KMS-11 (cell line): ENCODE data around the gene FUT6.
"Not testable (repeated sequence)": the region's sequence is repeated elsewhere in the genome, so short reads cannot be mapped to it uniquely, and the experiment has no call there.

Experiments used
- H2AFZ ChIP-seq: fragments of 200-600 bp; sonication (generic); 2 replicates; pipeline ENCODE4 v1.6.1; 2016; ENCODE audit warnings: antibody characterized with exemption, mixed run types, low read depth
- H3K27ac ChIP-seq: fragments of 200-600 bp; sonication (generic); 2 replicates; pipeline ENCODE4 v1.6.1; 2016; ENCODE audit warnings: mild to moderate bottlenecking, mixed run types
- H3K27me3 ChIP-seq: fragments of 200-600 bp; sonication (generic); 2 replicates; pipeline ENCODE4 v1.6.1; 2017; ENCODE audit warnings: mild to moderate bottlenecking, low read depth, mixed run types, moderate library complexity; ENCODE audit not compliant: insufficient read depth
- H3K36me3 ChIP-seq: fragments of 200-600 bp; sonication (generic); 2 replicates; pipeline ENCODE4 v1.6.1; 2017; ENCODE audit warnings: mild to moderate bottlenecking, mixed run types; ENCODE audit not compliant: insufficient read depth
- H3K4me1 ChIP-seq: fragments of 200-600 bp; sonication (generic); 2 replicates; pipeline ENCODE4 v1.6.1; 2016; ENCODE audit warnings: mild to moderate bottlenecking, low read depth, mixed run types; ENCODE audit not compliant: poor library complexity, severe bottlenecking
- H3K4me2 ChIP-seq: fragments of 200-600 bp; sonication (generic); 2 replicates; pipeline ENCODE4 v1.7.0; 2016; ENCODE audit warnings: mild to moderate bottlenecking, mixed run types
- H3K4me3 ChIP-seq: fragments of 200-600 bp; sonication (generic); IDR thresholded peaks from 2 replicates; pipeline ENCODE4 v1.6.1; 2017; ENCODE audit warnings: low read depth, low read length, mixed read lengths; ENCODE audit not compliant: insufficient read depth
- H3K79me2 ChIP-seq: fragments of 200-600 bp; sonication (generic); 2 replicates; pipeline ENCODE4 v1.6.1; 2016; ENCODE audit warnings: low read depth, mixed run types; ENCODE audit not compliant: insufficient read depth
- H3K9ac ChIP-seq: fragments of 200-600 bp; sonication (generic); 2 replicates; pipeline ENCODE4 v1.6.1; 2016; ENCODE audit warnings: mild to moderate bottlenecking, mixed run types
- H4K20me1 ChIP-seq: fragments of 200-600 bp; sonication (generic); 2 replicates; pipeline ENCODE4 v1.6.1; 2016; ENCODE audit warnings: mild to moderate bottlenecking, mixed run types; ENCODE audit not compliant: insufficient read depth
- CTCF ChIP-seq: fragments of 200-600 bp; sonication (generic); conservative IDR thresholded peaks from 2 replicates; pipeline ENCODE4 v1.6.1; 2017; ENCODE audit warnings: low read depth, mild to moderate bottlenecking, antibody characterized with exemption, low read length, moderate library complexity, mixed read lengths

FUT6 gene

GRCh38 chr19:5877427-5877826 lies 37.9 kb upstream of the FUT6 start:
- Histone ChIP-seq H3K27ac (no peak overlapping the region), H2AFZ (no peak overlapping the region), H3K79me2 (no peaks in the 10 kb centered on the region), H3K4me2 (no peak overlapping the region), H3K36me3 (no peaks in the 10 kb centered on the region), H3K4me1 (no peaks in the 10 kb centered on the region), H3K27me3 (peaks cover 35% of the 10 kb centered on the region), H3K4me3 (no peak overlapping the region), H4K20me1 (no peaks in the 10 kb centered on the region), H3K9ac (no peak overlapping the region)
- no peak for TF ChIP-seq CTCF

GRCh38 chr19:5874496-5874895 lies 35.0 kb upstream of the FUT6 start:
- H3K79me2 ChIP-seq, H2AFZ ChIP-seq, H3K4me1 ChIP-seq: not testable (repeated sequence)

GRCh38 chr19:5873617-5874199 lies 34.2 kb upstream of the FUT6 start:
- no peaks in the 10 kb centered on the region for H3K79me2 ChIP-seq

More at GRCh38 chr19:5874496-5874895, 35.0 kb upstream of the FUT6 start:
- H3K4me2 ChIP-seq, H4K20me1 ChIP-seq, H3K36me3 ChIP-seq, H3K4me3 ChIP-seq, H3K9ac ChIP-seq, H3K27ac ChIP-seq: not testable (repeated sequence)
- peaks cover 20% of the 10 kb centered on the region; the same call in 1 of the 2 replicates for H3K27me3 ChIP-seq

GRCh38 chr19:5870986-5871394 lies 31.5 kb upstream of the FUT6 start:
- H3K79me2 ChIP-seq: no peaks in the 10 kb centered on the region
- H2AFZ ChIP-seq: no peak overlapping the region
- no peaks in the 10 kb centered on the region for H4K20me1 ChIP-seq
- peaks cover 15% of the 10 kb centered on the region; the same call in 1 of the 2 replicates for H3K27me3 ChIP-seq
- no peaks in the 10 kb centered on the region for H3K4me1 ChIP-seq
- TF ChIP-seq CTCF: no peak
- no peak overlapping the region for H3K4me3 ChIP-seq
- H3K27ac ChIP-seq: no peak overlapping the region
- H3K9ac ChIP-seq: no peak overlapping the region
- H3K4me2 ChIP-seq: no peak overlapping the region
- no peaks in the 10 kb centered on the region for H3K36me3 ChIP-seq

More at GRCh38 chr19:5873617-5874199, 34.2 kb upstream of the FUT6 start:
- H4K20me1 ChIP-seq: no peaks in the 10 kb centered on the region
- H3K4me1 ChIP-seq: no peaks in the 10 kb centered on the region
- no peak for TF ChIP-seq CTCF
- no peak overlapping the region for H3K9ac ChIP-seq
- no peak overlapping the region for H3K4me2 ChIP-seq
- H3K27ac ChIP-seq: no peak overlapping the region
- H2AFZ ChIP-seq: no peak overlapping the region
- H3K27me3 ChIP-seq: peaks cover 12% of the 10 kb centered on the region; the same call in 1 of the 2 replicates
- H3K4me3 ChIP-seq: no peak overlapping the region
- H3K36me3 ChIP-seq: no peaks in the 10 kb centered on the region
